ENCODE results near the gene CENPB. TPM values are rescaled to one million over a fixed set of nuclear protein-coding genes. Genes with fewer than 3 reads are reported as not detected.

CENPB gene
- total RNA-seq, 1 donor from 2014 or later: 83.6 TPM

- no peak for TF ChIP-seq CTCF (conservative IDR thresholded peaks at IDR 0.05)
- Mint-ChIP-seq H3K36me3 (ENCODE audit: low read depth) (peaks cover 15% of the 10 kb centered on the region), H3K27ac (ENCODE audit: unreplicated experiment) (no peak overlapping the region), H3K9me3 (no peaks in the 10 kb centered on the region), H3K4me3 (no peak overlapping the region), H3K27me3 (ENCODE audit: low read depth) (peaks cover 25% of the 10 kb centered on the region), H3K4me1 (peaks cover 30% of the 10 kb centered on the region)
- no peak for DNase-seq (ENCODE audit: low read depth, low spot score)
Measured at GRCh38 chr20:3755269-3755668, 31.3 kb downstream of the CENPB start.

- Mint-ChIP-seq H3K4me3 (no peak overlapping the region), H3K4me1 (peaks cover 20% of the 10 kb centered on the region), H3K27me3 (ENCODE audit: low read depth) (peaks cover 31% of the 10 kb centered on the region), H3K36me3 (ENCODE audit: low read depth) (peaks cover 15% of the 10 kb centered on the region), H3K9me3 (no peaks in the 10 kb centered on the region), H3K27ac (ENCODE audit: unreplicated experiment) (no peak overlapping the region)
- no peak for TF ChIP-seq CTCF (conservative IDR thresholded peaks at IDR 0.05)
- no peak for DNase-seq (ENCODE audit: low read depth, low spot score)
Measured at GRCh38 chr20:3754276-3754630, 32.3 kb downstream of the CENPB start.

- peaks cover 37% of the 10 kb centered on the region for H3K27me3 Mint-ChIP-seq (ENCODE audit: low read depth)
- H3K27ac Mint-ChIP-seq (ENCODE audit: unreplicated experiment): no peak overlapping the region
- DNase-seq (ENCODE audit: low read depth, low spot score): no peak
- H3K4me3 Mint-ChIP-seq: peak overlapping the region; percentile 54
- H3K36me3 Mint-ChIP-seq (ENCODE audit: low read depth): peaks cover 15% of the 10 kb centered on the region
- H3K9me3 Mint-ChIP-seq: no peaks in the 10 kb centered on the region
- H3K4me1 Mint-ChIP-seq: peaks cover 17% of the 10 kb centered on the region
- TF ChIP-seq CTCF (conservative IDR thresholded peaks at IDR 0.05): no peak
Measured at GRCh38 chr20:3753501-3754275, 32.9 kb downstream of the CENPB start.

- Mint-ChIP-seq H3K27me3 (ENCODE audit: low read depth) (peaks cover 38% of the 10 kb centered on the region), H3K4me1 (peaks cover 17% of the 10 kb centered on the region), H3K36me3 (ENCODE audit: low read depth) (peaks cover 13% of the 10 kb centered on the region), H3K4me3 (peak overlapping the region; percentile 54), H3K27ac (ENCODE audit: unreplicated experiment) (peak overlapping the region; percentile 67), H3K9me3 (no peaks in the 10 kb centered on the region)
- peak; percentile 60 for DNase-seq (ENCODE audit: low read depth, low spot score)
- peak; percentile 71 for TF ChIP-seq CTCF (conservative IDR thresholded peaks at IDR 0.05)
Measured at GRCh38 chr20:3753098-3753497, 33.4 kb downstream of the CENPB start.

GRCh38 chr20:3752386-3752759, 34.2 kb downstream of the CENPB start:
- H3K27ac Mint-ChIP-seq (ENCODE audit: unreplicated experiment): no peak overlapping the region
- TF ChIP-seq CTCF (conservative IDR thresholded peaks at IDR 0.05): no peak
- peaks cover 17% of the 10 kb centered on the region for H3K4me1 Mint-ChIP-seq
- no peak for DNase-seq (ENCODE audit: low read depth, low spot score)
- no peaks in the 10 kb centered on the region for H3K9me3 Mint-ChIP-seq
- peaks cover 44% of the 10 kb centered on the region for H3K27me3 Mint-ChIP-seq (ENCODE audit: low read depth)
- peak overlapping the region; percentile 34 for H3K4me3 Mint-ChIP-seq
- peaks cover 11% of the 10 kb centered on the region for H3K36me3 Mint-ChIP-seq (ENCODE audit: low read depth)
